Measurements from ENCODE around the gene LIN7B.
"Not testable (repeated sequence)": the region's sequence is repeated elsewhere in the genome, so short reads cannot be mapped to it uniquely, and the experiment has no call there.

The LIN7B gene

GRCh38 chr19:49145573-49146407 is 31.6 kb downstream of the LIN7B start:
- peak overlapping the region; percentile 77 for H3K4me3 ChIP-seq (ENCODE audit: low read length)
- H3K4me1 ChIP-seq (ENCODE audit: control insufficient read depth, low read length), result peaks cover 31% of the 10 kb centered on the region
- no peaks in the 10 kb centered on the region for H3K36me3 ChIP-seq (ENCODE audit: control insufficient read depth, low read length)
- H3K27ac ChIP-seq (ENCODE audit: low read depth, low read length), result no peak overlapping the region
- H3K9me2 ChIP-seq (replicated peaks; ENCODE audit: control insufficient read depth, low read length), result no peaks in the 10 kb centered on the region
- H3K9me3 ChIP-seq (ENCODE audit: control insufficient read depth, insufficient read depth, low read length), result no peaks in the 10 kb centered on the region
- no peaks in the 10 kb centered on the region for H3K27me3 ChIP-seq (ENCODE audit: control insufficient read depth, low read length)
- H3K79me2 ChIP-seq (ENCODE audit: control insufficient read depth, low read length), result no peaks in the 10 kb centered on the region
- H4K20me1 ChIP-seq (ENCODE audit: control insufficient read depth, insufficient read depth, low read depth, low read length), result no peaks in the 10 kb centered on the region
- H3K4me2 ChIP-seq (ENCODE audit: low read length), result peak overlapping the region; percentile 82
- H3F3A ChIP-seq (ENCODE audit: control insufficient read depth, insufficient read depth), result peaks cover 3% of the 10 kb centered on the region; the same call in 1 of the 2 replicates
- TF ChIP-seq CTCF (IDR thresholded peaks at IDR 0.05; ENCODE audit: low read depth, low read length, poor library complexity, severe bottlenecking) (peak; percentile 98), EZH2phosphoT487 (IDR thresholded peaks at IDR 0.05; ENCODE audit: borderline replicate concordance, low read length) (no peak)

- H3K27ac ChIP-seq (ENCODE audit: low read depth, low read length), result not testable (repeated sequence)
- peak overlapping the region; percentile 77 for H3K4me3 ChIP-seq (ENCODE audit: low read length)
These were observed 32.2 kb downstream of the LIN7B start for GRCh38 chr19:49146408-49146770.

GRCh38 chr19:49148044-49148682 is 34.0 kb downstream of the LIN7B start:
- no peaks in the 10 kb centered on the region for H3K79me2 ChIP-seq (ENCODE audit: control insufficient read depth, low read length)
- no peaks in the 10 kb centered on the region for H3K9me3 ChIP-seq (ENCODE audit: control insufficient read depth, insufficient read depth, low read length)
- H4K20me1 ChIP-seq (ENCODE audit: control insufficient read depth, insufficient read depth, low read depth, low read length), result no peaks in the 10 kb centered on the region
- H3K4me2 ChIP-seq (ENCODE audit: low read length), result no peak overlapping the region
- no peak overlapping the region for H3K4me3 ChIP-seq (ENCODE audit: low read length)
- no peaks in the 10 kb centered on the region for H3K36me3 ChIP-seq (ENCODE audit: control insufficient read depth, low read length)
- no peak for TF ChIP-seq EZH2phosphoT487 (IDR thresholded peaks at IDR 0.05; ENCODE audit: borderline replicate concordance, low read length)
- no peak for TF ChIP-seq CTCF (IDR thresholded peaks at IDR 0.05; ENCODE audit: low read depth, low read length, poor library complexity, severe bottlenecking)
- peaks cover 37% of the 10 kb centered on the region for H3K4me1 ChIP-seq (ENCODE audit: control insufficient read depth, low read length)
- no peaks in the 10 kb centered on the region for H3K9me2 ChIP-seq (replicated peaks; ENCODE audit: control insufficient read depth, low read length)
- H3K27ac ChIP-seq (ENCODE audit: low read depth, low read length), result no peak overlapping the region
- no peaks in the 10 kb centered on the region for H3K27me3 ChIP-seq (ENCODE audit: control insufficient read depth, low read length)
- H3F3A ChIP-seq (ENCODE audit: control insufficient read depth, insufficient read depth), result peaks cover 11% of the 10 kb centered on the region

More at GRCh38 chr19:49146408-49146770, 32.2 kb downstream of the LIN7B start:
- not testable (repeated sequence) for H3K79me2 ChIP-seq (ENCODE audit: control insufficient read depth, low read length); H3K27me3 ChIP-seq (ENCODE audit: control insufficient read depth, low read length); H3K9me3 ChIP-seq (ENCODE audit: control insufficient read depth, insufficient read depth, low read length); H4K20me1 ChIP-seq (ENCODE audit: control insufficient read depth, insufficient read depth, low read depth, low read length); H3K36me3 ChIP-seq (ENCODE audit: control insufficient read depth, low read length); H3F3A ChIP-seq (ENCODE audit: control insufficient read depth, insufficient read depth); H3K9me2 ChIP-seq (replicated peaks; ENCODE audit: control insufficient read depth, low read length)
- peaks cover 37% of the 10 kb centered on the region for H3K4me1 ChIP-seq (ENCODE audit: control insufficient read depth, low read length)
- peak overlapping the region; percentile 82 for H3K4me2 ChIP-seq (ENCODE audit: low read length)

Measured in DOHH2 (cell line).